Lung (tissue), 12 donors: ENCODE results near the gene CAMK1D. TPM values are rescaled to one million over a fixed set of nuclear protein-coding genes. Genes with fewer than 3 reads are reported as not detected.
A peak's percentile ranks its signal among the peaks of the same experiment; 100 is the strongest.

Experiments used
- ATAC-seq: fragments of 200-7000 bp; cut with Tn5 transposase; one replicate; pipeline ENCODE4 v1.9.1; 2020; ENCODE audit warnings: moderate number of reproducible peaks; ENCODE audit not compliant: insufficient read depth, low FRiP score
- DNase-seq, 3 donors: peaks; one replicate each; pipeline ENCODE4 v3.0.0-alpha.2; 2013 to 2017
- H3K27ac ChIP-seq, 2 donors: one replicate each; pipeline ENCODE4 v1.5.1; 2013; ENCODE audit warnings: mild to moderate bottlenecking in 2 of 2, moderate library complexity in 2 of 2, control low read depth in 1 of 2, inconsistent platforms in 1 of 2, low read depth in 1 of 2, low read length in 1 of 2
- H3K27me3 ChIP-seq, 3 donors: one replicate each; pipeline ENCODE4 v1.5.1; 2013; ENCODE audit warnings: low read length in 2 of 3; ENCODE audit not compliant: control insufficient read depth in 3 of 3, insufficient read depth in 3 of 3
- H3K36me3 ChIP-seq, 4 donors: one replicate each; pipeline ENCODE4 v1.5.1; 2013; ENCODE audit warnings: low read length in 4 of 4, mild to moderate bottlenecking in 1 of 4, moderate library complexity in 1 of 4; ENCODE audit not compliant: control insufficient read depth in 4 of 4, insufficient read depth in 4 of 4
- H3K4me1 ChIP-seq, 5 donors: one replicate each; pipeline ENCODE4 v1.5.1; 2013; ENCODE audit warnings: low read length in 5 of 5, mild to moderate bottlenecking in 2 of 5, moderate library complexity in 1 of 5; ENCODE audit not compliant: control insufficient read depth in 5 of 5, insufficient read depth in 5 of 5
- H3K4me3 ChIP-seq: one replicate; pipeline ENCODE4 v1.5.1; 2013; ENCODE audit warnings: mild to moderate bottlenecking, control low read depth, moderate library complexity
- H3K9ac ChIP-seq, 2 donors: one replicate each; pipeline ENCODE4 v1.5.1; 2013; ENCODE audit warnings: low read length in 2 of 2, control low read depth in 1 of 2; ENCODE audit not compliant: insufficient read depth in 1 of 2
- H3K9me3 ChIP-seq, 4 donors: one replicate each; pipeline ENCODE4 v1.5.1; 2013; ENCODE audit warnings: low read length in 3 of 4, mild to moderate bottlenecking in 1 of 4, moderate library complexity in 1 of 4; ENCODE audit not compliant: control insufficient read depth in 4 of 4, insufficient read depth in 3 of 4
- WGBS, 2 donors: extraction: QIAGEN DNeasy Blood & Tissue Kit; methylation state at CpG; one replicate each; pipeline ENCODE4 v1.1.7; 2013; 5-methylcytosine and 5-hydroxymethylcytosine counted together
- polyA plus RNA-seq, 2 donors: library from polyadenylated mRNA; stranded (reverse); fragments of 200-250 nt; gene quantifications; one replicate each; pipeline ENCODE4 v1.2.1, GENCODE V29; 2013
- total RNA-seq, 2 donors: library from RNA; depleted of rRNA in 1 of 2; stranded (reverse); fragments of >200 nt in 1 of 2; gene quantifications; one replicate each; pipeline ENCODE4 v1.2.1, GENCODE V29; 2014 to 2021
- TF ChIP-seq, protein P1 (sequence below): IDR thresholded peaks from 2 replicates; pipeline ENCODE4 v1.5.1; 2012; ENCODE audit warnings: mild to moderate bottlenecking; ENCODE audit errors: control extremely low read depth, extremely low read depth
- donor health status: control.
- donor health status: control.
- donor health status: Bipolar disorder and iron deficiency.
- donor health status: healthy.
- donor health status: DM: yes; HTN: yes; CAD: no.

CAMK1D gene
- total and polyA plus RNA-seq, 4 donors, result 3.2 to 37.4 (median 7.0) TPM

DNA sequence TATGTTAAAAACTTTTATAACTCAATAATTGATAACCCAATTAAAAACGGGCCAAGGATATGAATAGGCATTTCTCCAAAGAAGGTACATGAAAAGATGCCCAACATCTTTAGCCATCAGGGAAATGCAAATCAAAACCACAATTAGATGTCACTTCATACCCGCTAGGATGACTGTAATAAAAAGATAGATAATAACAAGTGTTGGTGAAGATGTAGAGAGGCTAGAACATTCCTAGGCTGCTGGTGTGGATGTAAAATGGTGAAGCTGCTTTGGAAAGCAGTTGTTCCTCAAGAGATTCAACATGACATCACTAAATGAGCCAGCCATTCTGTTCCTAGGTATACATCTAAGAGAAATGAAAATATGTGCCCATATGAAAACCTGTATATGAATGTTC, 35.6 kb downstream of the CAMK1D start:
- no peaks in the 10 kb centered on the region for H3K36me3 ChIP-seq
- TF ChIP-seq, protein P1, sequence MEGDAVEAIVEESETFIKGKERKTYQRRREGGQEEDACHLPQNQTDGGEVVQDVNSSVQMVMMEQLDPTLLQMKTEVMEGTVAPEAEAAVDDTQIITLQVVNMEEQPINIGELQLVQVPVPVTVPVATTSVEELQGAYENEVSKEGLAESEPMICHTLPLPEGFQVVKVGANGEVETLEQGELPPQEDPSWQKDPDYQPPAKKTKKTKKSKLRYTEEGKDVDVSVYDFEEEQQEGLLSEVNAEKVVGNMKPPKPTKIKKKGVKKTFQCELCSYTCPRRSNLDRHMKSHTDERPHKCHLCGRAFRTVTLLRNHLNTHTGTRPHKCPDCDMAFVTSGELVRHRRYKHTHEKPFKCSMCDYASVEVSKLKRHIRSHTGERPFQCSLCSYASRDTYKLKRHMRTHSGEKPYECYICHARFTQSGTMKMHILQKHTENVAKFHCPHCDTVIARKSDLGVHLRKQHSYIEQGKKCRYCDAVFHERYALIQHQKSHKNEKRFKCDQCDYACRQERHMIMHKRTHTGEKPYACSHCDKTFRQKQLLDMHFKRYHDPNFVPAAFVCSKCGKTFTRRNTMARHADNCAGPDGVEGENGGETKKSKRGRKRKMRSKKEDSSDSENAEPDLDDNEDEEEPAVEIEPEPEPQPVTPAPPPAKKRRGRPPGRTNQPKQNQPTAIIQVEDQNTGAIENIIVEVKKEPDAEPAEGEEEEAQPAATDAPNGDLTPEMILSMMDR, result no peak
- peaks cover 0 to 42% (median 0%) of the 10 kb centered on the region in 3 donors for H3K27me3 ChIP-seq
- 96 to 97% methylated on average over 2 of the region's 2 CpGs for WGBS, 2 donors
- ATAC-seq, result no peak
- H3K9me3 ChIP-seq, result peaks cover 0 to 4% (median 2%) of the 10 kb centered on the region in 4 donors
- no peak overlapping the region for H3K4me3 ChIP-seq
- H3K4me1 ChIP-seq, result peaks cover 0 to 7% (median 0%) of the 10 kb centered on the region in 5 donors
- H3K9ac ChIP-seq, result no peak overlapping the region
- no peak for DNase-seq
- H3K27ac ChIP-seq, result no peak overlapping the region

DNA sequence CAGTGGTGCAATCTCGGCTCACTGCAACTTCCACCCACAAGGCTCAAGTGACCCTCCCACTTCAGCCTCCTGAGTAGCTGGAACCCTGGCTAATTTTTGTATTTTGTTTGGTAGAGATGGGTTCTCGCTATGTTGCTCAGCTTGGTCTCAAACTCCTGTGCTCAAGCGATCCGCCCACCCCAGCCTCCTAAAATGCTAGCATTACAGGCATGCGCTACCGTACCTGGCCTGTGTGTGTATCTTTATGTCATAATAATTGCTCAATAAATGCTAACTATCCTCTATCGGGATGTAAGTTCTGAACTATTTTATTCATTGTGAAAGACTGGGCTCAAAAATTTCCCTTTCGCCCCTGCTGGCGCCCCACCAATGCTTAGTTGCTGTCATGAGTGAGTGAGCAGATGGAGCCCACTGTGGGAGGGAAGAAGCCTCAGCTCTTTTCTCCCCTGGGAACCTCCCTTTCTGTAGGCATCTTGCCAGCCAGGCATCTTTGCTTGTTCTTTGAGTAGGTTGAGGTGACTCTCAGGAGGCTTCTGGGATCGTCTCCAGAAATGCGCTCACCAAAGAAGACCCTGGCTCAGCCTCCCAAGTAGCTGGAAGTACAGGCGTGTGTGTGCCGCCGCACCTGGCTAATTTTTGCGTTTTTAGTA, 38.3 kb downstream of the CAMK1D start:
- no peak overlapping the region for H3K9ac ChIP-seq
- no peak for ATAC-seq
- peaks cover 0 to 9% (median 6%) of the 10 kb centered on the region in 5 donors for H3K4me1 ChIP-seq
- H3K9me3 ChIP-seq, result peaks cover 0 to 4% (median 2%) of the 10 kb centered on the region in 4 donors
- TF ChIP-seq, protein P1, result no peak
- no peak overlapping the region for H3K4me3 ChIP-seq
- no peaks in the 10 kb centered on the region for H3K36me3 ChIP-seq
- H3K27me3 ChIP-seq, result peaks cover 0 to 42% (median 0%) of the 10 kb centered on the region in 3 donors
- WGBS, 2 donors, result 93% methylated on average over 15 of the region's 15 CpGs
- DNase-seq, result peak in 1 of 3 donors; percentile 10
- H3K27ac ChIP-seq, result no peak overlapping the region

DNA sequence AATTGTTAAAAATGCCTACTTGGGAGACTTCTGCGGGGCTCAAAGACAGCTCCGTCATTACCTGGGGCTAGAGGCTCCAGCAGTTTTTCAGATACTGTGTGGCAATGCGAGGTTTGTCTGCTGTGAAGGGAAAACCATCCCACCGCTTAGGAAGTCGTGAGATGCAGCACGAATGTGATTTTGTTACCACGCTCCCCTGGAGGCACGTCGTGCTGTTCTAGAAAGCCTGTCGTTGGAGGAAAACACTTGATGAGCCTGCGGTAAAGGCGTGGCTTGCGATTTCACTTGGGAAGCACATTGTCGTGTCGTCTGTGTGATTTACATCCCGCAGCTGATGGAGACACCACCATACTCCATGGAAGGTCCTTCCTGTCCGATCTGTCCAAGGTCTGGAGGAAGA, 39.3 kb downstream of the CAMK1D start:
- peaks cover 0 to 9% (median 6%) of the 10 kb centered on the region in 5 donors for H3K4me1 ChIP-seq
- peaks cover 0 to 6% (median 2%) of the 10 kb centered on the region in 4 donors for H3K9me3 ChIP-seq
- no peak overlapping the region for H3K27ac ChIP-seq
- no peak overlapping the region for H3K4me3 ChIP-seq
- ATAC-seq (no peak), DNase-seq (no peak)
- TF ChIP-seq, protein P1, result no peak
- 75 to 77% methylated on average over 17 of the region's 17 CpGs for WGBS, 2 donors
- H3K36me3 ChIP-seq, result no peaks in the 10 kb centered on the region
- no peak overlapping the region for H3K9ac ChIP-seq
- peaks cover 0 to 42% (median 0%) of the 10 kb centered on the region in 3 donors for H3K27me3 ChIP-seq
